Right renal pelvis (tissue), 4 donors: ENCODE measurements around the gene FBXO7. TPM values are rescaled to one million over a fixed set of nuclear protein-coding genes. Genes with fewer than 3 reads are reported as not detected.
"Not testable (repeated sequence)": the region's sequence is repeated elsewhere in the genome, so short reads cannot be mapped to it uniquely, and the experiment has no call there.

ENCODE experiments used
- DNase-seq, 4 donors: peaks; one replicate each; pipeline ENCODE4 v3.0.0-alpha.2; 2013; ENCODE audit warnings: low read depth in 4 of 4, low spot score in 3 of 4, missing footprints in 1 of 4
- polyA plus RNA-seq, 4 donors: library from polyadenylated mRNA; unstranded; fragments of 120-200 nt; gene quantifications; one replicate each; pipeline ENCODE4 v1.2.1, GENCODE V29; 2013; ENCODE audit not compliant: insufficient read length in 4 of 4

The FBXO7 gene
- 100 to 1,000 TPM; 114 to 131 (median 125) TPM for polyA plus RNA-seq

DNA sequence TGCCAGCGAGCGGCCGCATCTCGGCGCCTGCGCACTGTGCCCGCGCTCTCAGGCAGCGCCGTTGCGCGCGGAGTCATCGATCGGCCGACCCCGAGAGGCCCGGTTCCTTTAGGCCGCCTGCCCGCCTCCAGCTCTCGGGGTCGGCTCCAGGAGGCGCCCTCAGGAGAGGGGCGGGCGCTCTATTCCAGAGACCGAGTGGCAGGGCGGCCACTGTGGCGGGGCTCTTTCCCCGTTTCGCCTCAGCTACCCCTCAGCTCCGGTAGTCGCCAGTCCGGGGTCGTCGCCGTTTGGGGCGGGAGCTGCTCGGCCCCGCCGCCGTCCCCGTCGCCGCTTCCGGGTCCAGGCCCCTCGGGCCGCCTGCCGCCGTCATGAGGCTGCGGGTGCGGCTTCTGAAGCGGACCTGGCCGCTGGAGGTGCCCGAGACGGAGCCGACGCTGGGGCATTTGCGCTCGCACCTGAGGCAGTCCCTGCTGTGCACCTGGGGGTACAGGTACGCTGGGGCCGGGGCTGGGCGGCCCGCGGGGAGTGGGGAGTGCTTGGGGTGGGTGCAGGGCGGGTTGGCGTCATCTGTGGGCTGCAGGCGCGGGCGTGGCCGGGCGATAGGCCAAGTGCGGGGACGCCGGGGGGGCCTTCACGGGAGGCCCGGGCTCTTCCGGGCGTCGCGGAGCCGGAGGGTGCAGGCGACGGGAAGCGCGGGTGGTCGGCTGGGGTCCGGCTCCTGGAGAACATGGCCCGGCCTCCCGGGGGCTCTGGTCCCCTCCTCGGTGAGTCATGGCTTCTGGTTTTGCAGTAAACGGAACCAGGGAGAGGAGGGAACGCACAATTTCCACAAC is at the start of gene FBXO7:
Gene FBXO7 (plus strand): TSS at position 177 of the 833 bp plus-strand sequence. CDS start 192 bp downstream, at position 369.
- DNase-seq: peak; percentile 89 to 91 (median 90)

GRCh38 chr22:32426881-32427280 is 47.7 kb upstream of the FBXO7 start:
- DNase-seq: no peak

DNA sequence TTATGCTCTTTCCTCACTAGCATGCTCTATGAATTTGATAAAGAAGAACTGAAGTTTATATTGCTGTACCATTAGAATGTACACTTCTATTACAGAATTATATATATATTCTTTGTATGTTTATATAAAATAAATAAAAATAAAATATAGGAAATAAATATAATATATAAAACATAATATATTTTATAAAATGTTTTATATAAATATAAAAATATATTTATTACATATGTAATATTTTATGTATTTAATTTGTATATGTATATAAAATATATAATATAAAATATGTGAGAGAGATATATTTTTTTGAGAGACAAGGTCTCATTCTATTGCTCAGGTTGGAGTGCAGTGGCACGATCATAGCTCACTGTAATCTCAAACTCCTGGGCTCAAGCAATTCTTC is 44.3 kb upstream of the FBXO7 start:
- DNase-seq: no peak

- no peak for DNase-seq
Measured at GRCh38 chr22:32444068-32444467, 30.5 kb upstream of the FBXO7 start.

GRCh38 chr22:32446321-32446720 is 28.3 kb upstream of the FBXO7 start:
- no peak for DNase-seq

DNA sequence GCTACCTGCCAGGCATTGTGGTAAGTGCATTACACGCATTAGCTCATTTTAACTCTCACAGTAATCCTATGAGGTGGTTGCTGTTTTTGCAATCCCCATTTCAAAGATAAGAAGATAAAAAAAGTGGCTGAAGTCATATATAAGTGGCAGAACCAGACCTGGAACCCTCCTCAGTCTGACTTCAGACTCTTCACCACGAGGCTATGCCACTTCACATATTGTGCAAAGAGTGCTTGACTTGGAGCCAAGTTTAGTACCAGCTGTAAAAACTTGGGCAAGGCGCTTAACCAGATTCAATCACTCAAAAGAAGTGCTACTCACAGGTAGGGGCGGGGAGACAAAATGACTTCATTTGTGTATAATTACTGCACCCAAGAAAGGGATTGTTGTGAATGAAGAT is 25.6 kb upstream of the FBXO7 start:
- no peak for DNase-seq

GRCh38 chr22:32457031-32457430 is 17.6 kb upstream of the FBXO7 start:
- no peak for DNase-seq

- DNase-seq: no peak
Measured at GRCh38 chr22:32462452-32462851, 12.2 kb upstream of the FBXO7 start.

DNA sequence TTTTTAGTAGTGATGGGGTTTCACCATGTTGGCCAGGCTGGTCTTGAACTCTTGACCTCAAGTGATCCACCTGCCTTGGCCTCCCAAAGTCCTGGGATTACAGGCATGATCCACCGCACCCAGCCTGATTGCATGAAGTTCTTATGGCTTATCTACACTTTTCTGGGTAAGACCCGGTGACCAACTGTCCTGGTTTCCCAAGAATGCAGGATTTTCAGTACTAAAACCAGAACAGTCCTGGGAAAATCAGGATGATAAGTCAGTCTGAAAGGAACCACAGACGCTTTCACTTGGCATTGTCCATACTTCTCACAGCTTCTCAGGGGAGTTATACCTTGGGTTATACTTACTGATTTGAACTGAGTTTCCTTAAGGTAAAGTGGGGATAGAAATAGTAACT is 8.9 kb upstream of the FBXO7 start:
- DNase-seq: no peak

DNA sequence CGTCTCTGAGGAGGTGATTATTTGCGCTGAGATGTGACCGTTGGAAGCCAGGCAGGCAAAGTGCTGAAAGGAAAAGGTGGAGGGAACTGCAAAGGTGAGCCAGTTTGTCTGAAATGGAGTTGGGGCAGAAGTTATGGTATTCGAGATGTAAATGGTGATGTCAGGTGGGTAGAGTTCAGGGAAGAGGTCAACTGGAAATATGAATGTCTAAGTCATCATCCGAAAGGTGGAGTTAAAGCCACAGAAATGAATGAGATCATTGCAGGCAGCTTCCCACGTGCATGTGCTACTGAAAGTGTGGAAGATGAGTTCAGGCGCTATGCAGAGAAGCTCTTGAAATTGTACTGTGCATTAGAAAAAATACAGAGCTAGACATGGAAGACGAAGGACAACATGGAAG is 8.1 kb upstream of the FBXO7 start:
- no peak for DNase-seq

- no peak for DNase-seq
Measured at GRCh38 chr22:32469799-32470212, 4.8 kb upstream of the FBXO7 start.

DNA sequence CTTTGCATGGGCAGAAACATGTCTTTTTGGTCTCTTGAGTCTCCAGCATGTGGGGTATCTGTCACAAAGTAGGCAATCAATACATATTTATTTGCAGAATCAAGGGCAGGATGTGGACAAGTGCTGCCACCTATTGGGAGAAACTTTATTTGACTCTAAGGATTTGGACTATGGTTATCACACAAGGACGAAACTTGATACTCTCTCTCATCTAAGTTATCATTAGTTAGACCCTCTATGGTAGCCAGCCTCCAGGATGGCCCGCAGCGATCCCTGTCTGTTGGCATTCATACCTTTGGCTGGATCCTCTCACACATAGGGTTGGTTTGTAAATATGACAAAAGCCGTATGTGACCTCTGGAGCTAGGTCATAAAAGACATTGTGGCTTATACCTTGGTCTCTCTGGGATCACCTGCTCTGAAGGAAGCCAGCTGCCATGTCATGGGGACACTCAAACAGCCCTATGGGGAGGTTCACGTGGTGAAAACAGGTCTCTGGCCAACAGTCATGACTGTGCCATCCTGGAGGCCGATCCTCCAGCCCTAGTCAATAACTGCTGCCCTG is 1.1 kb upstream of the FBXO7 start:
- DNase-seq: peak in 1 of 4 donors; percentile 35

DNA sequence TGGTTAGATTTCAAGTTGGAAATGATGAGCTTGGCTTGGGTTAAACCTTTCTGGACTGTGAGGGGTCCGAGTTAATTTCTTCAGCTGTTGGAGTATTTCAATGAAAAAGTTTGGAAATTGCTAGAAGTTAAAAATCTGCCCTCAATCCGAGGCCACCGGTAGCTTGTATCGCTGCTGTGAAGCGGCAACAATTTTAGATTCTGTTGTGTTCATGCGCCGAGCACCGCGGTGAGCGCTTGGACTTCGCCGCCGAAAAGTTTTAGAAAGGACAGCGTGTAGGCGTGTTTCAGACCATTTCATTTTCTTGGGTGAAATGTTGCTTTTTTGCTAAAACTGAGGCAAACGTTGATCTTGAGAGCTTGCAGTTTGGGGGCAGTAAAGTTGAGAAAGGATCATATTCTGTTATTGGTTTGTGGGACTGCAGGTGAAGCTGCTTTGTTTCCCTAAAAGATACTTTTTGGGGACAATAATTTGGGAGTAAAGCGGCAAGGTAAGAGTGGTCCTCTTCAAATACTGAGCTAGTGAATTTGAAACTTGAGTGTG is 928 bp downstream of the FBXO7 start:
- peak in 3 of 4 donors; percentile 23 to 43 (median 40) for DNase-seq

- DNase-seq: no peak
Measured at GRCh38 chr22:32476281-32477195, 1.9 kb downstream of the FBXO7 start.

DNA sequence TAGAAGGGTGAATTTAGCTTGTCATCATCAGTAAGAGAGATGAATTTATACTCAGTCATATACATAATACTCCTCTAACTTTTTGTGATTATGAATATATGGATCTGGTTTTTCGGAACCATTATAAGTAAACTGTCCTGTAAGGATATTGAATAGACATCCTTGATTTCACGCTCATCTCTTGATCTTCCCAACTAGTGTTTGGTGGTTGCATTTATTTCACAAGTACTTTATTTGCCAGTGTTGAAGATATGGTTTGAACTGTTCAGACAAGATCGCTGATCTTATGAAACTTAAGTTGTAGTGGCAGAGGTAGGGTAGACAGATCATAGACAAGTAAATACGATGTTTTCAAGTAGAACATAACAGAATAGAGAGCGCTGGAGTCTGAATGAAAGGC is 3.0 kb downstream of the FBXO7 start:
- DNase-seq: no peak

DNA sequence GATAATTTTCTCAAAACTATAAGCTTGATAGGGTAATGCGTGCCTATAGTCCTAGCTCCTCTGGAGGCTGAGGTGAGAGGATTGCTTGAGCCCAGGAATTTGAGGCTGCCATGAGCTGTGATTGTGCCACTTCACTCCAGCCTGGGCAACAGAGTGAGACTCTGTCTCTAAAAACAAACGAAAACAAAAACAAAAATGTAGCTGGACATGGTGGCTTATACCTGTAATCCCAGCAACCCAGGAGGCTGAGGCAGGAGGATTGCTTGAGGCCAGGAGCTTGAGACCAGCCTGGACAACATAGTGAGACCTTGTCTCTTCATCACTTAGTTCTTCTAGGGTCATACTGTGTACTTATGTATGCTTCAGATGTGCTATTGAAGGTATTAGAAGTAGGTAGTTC is 3.9 kb downstream of the FBXO7 start:
- not testable (repeated sequence) for DNase-seq

GRCh38 chr22:32478994-32479393 is 4.4 kb downstream of the FBXO7 start:
- DNase-seq: no peak

- no peak for DNase-seq
Measured at GRCh38 chr22:32480238-32480637, 5.6 kb downstream of the FBXO7 start.

- DNase-seq: no peak
Measured at GRCh38 chr22:32482708-32483107, 8.1 kb downstream of the FBXO7 start.

- DNase-seq: no peak
Measured at GRCh38 chr22:32486656-32487390, 12.2 kb downstream of the FBXO7 start.
